Stimulated activated CD4-positive, alpha-beta T cell treated with anti-CD3 and anti-CD28 coated beads, Interleukin-1b, Interleukin-23, amount 100 ng/mL, for 48 hours (primary cell): ENCODE measurements around the gene MAEA.

Experiments
- DNase-seq: peaks from one replicate; pipeline ENCODE4 v3.0.0-alpha.2; 2020

MAEA gene

GRCh38 chr4:1337951-1338751 lies 48.5 kb downstream of the MAEA start:
- no peak for DNase-seq

GRCh38 chr4:1338752-1339414 lies 49.2 kb downstream of the MAEA start:
- DNase-seq: no peak

- no peak for DNase-seq
These were observed 49.8 kb downstream of the MAEA start for GRCh38 chr4:1339489-1339888.

GRCh38 chr4:1340181-1340747 lies 50.6 kb downstream of the MAEA start:
- no peak for DNase-seq

GRCh38 chr4:1340861-1341260 lies 51.2 kb downstream of the MAEA start:
- DNase-seq: no peak

- no peak for DNase-seq
These were observed 52.3 kb downstream of the MAEA start for GRCh38 chr4:1342003-1342402.

GRCh38 chr4:1344696-1345095 lies 55.0 kb downstream of the MAEA start:
- DNase-seq: no peak

- DNase-seq: peak; percentile 37
These were observed 56.5 kb downstream of the MAEA start for GRCh38 chr4:1345903-1346780.

GRCh38 chr4:1346781-1347409 lies 57.2 kb downstream of the MAEA start, which contains the start of gene UVSSA:
TSS of gene UVSSA (plus strand) at chr4:1347208. CDS start at chr4:1348092, 884 bp downstream.
- DNase-seq: peak; percentile 100

- DNase-seq: peak; percentile 55
These were observed 57.7 kb downstream of the MAEA start for GRCh38 chr4:1347410-1347864.

- DNase-seq: no peak
These were observed 58.4 kb downstream of the MAEA start for GRCh38 chr4:1348014-1348513.

- DNase-seq: no peak
These were observed 59.1 kb downstream of the MAEA start for GRCh38 chr4:1348746-1349145.

GRCh38 chr4:1349359-1350168 lies 59.9 kb downstream of the MAEA start:
- no peak for DNase-seq

GRCh38 chr4:1350169-1350520 lies 60.5 kb downstream of the MAEA start:
- no peak for DNase-seq

- DNase-seq: peak; percentile 85
These were observed 62.3 kb downstream of the MAEA start for GRCh38 chr4:1351854-1352566.

- DNase-seq: no peak
These were observed 62.8 kb downstream of the MAEA start for GRCh38 chr4:1352567-1352900.

- DNase-seq: no peak
These were observed 63.7 kb downstream of the MAEA start for GRCh38 chr4:1353186-1354055.

GRCh38 chr4:1354136-1354982 lies 64.7 kb downstream of the MAEA start:
- no peak for DNase-seq

GRCh38 chr4:1354983-1355275 lies 65.2 kb downstream of the MAEA start:
- no peak for DNase-seq
